NCI-H446 treated with DMSO at 0.1 percent for 48 hours (cell line): ENCODE measurements around the gene SLC5A10.

Source experiments
- DNase-seq: peaks from one replicate; lab custom pipeline; 2025; lab: John Stamatoyannopoulos, UW

SLC5A10 gene

GRCh38 chr17:19002805-19003542 is 51.0 kb downstream of the SLC5A10 start:
- no peak for DNase-seq

DNA sequence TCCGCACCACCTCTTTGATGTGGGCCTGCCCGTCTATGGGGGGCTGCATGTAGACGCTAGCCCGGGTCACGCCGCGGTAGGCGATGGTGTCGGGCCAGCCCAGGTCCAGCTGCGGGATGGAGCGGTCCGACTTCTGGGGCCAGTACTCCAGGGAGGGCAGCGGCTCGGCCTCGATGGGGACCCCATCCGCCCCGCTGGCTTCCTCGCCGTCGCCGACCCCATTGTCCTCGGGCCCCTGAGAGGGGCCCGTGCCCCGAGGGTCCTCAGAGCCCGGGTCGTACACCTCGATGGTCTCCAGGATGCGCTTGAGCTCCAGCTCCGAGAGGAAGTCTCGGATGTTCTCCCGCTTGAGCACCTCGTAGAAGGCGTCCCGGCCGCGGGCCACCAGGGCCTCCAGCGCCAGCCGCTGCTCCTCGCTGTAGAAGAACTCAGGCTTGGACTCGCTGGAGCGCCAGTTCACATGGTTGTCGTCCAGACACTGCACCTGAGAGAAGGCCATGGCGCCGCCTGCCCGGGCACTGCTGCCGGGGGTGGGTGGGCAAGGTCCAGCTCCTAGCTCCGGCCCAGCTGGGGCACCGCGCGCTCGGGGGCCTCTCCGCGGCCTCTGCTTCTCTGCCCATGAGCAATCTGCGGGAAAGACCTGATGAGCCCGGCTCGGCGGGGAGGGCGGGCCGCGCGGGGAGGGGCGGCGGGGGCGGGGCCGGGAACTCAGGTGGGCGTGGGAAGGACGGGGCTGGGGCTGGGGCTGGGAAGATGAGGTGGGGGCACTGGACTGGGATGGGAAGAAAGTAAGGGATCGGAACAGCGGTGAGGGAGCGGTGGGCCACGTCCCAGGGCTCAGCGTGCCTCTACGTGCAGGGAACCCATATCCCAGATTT is 51.8 kb downstream of the SLC5A10 start:
- DNase-seq: no peak

DNA sequence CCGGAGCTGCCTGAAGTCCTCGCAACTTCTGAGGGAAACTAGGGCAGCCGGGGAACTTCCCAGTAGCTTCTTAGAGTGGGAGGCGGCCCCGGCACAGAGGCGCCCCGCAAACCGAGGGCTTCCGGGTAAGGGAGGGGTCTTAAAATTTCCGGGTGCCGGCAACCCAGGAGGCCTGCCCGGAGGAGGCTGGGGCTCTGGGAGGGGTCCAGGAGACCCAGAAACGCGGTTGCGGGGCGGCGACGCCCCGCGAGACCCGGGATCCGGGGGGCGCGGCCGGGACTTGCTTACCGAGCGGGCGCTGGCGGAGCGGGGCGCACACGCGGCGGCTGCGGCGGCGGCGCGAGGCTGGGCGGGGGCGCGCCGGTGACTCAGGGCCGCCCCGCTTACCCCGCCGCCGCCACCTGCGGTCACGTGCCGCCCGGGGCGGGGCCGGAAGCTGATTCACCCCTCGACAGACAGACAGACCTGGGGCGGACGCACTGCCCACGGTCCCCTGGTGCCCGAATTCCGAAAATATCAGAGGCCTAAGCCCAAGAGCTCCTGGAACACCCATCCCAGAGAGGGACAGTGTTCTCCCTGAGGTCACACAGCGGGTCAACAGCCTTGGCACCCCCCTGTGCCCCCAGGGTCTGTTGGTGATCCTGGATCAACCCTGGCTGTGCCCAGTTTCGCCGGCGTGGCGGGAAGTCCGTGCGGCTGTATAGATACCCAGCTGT is 52.6 kb downstream of the SLC5A10 start, which contains the start of gene FAM83G:
Gene FAM83G, minus strand, starts transcription at position 344 of the 716 bp plus-strand sequence. CDS start 723 bp downstream, outside the sequence.
- no peak for DNase-seq

DNA sequence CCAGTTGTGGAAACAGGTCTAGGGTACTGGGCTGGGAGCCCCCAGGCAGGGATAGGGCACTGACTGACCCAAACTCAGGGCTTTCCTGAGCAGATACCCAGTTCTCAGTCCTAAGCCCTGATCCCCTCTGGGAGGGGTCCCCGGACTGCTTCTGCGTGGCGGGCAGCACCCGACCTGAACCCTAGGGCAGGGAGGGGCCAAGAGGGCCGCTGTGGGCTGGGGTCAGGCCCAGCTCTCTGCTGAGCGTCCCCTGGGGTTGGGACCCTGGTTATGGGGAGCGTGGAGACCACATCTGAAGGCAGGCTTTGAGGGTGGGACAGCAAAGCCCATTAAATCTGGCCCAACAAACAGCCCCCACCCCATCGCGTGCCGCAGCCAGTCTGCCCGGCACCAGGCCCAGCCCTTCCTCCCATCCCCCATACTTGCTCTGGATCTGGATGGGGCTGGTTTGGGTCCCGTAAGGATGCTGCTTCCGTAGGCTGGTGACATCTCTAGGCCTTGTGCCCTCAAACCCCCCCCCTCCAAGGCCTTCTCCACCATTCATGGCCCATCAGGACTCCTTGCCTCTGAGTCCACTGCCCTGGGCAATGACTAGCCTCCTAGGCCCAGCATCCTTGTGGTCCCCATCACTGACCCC is 53.3 kb downstream of the SLC5A10 start:
- no peak for DNase-seq

DNA sequence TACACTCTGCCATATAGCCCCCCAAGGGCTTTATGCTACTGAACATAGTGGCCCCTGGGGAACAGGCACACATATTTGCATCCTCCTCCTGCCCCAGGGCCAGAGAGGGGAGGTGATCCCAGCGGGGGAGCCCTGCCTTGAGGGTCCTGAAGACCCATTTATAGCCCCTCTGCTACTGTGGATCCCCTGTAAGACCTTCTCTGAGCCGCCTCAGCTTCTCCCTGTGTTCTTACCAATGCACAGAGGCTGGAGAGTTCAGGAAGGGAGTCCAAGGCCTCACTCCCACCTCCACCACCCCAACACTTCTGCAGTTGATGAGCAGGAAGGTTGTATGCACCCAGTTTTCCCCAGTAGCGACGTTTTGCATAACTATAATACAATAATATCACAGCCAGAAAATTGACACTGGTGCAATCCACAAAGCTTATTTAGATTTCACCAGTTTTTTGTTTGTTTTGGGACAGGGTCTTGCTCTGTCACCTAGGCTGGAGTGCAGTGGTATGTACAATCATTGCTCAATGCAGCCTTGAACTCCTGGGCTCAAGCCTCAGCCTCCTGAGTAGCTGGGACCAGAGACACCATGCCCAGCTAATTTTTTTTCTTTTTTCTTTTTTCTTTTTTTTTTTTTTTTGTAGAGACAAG is 53.9 kb downstream of the SLC5A10 start:
- DNase-seq: no peak

DNA sequence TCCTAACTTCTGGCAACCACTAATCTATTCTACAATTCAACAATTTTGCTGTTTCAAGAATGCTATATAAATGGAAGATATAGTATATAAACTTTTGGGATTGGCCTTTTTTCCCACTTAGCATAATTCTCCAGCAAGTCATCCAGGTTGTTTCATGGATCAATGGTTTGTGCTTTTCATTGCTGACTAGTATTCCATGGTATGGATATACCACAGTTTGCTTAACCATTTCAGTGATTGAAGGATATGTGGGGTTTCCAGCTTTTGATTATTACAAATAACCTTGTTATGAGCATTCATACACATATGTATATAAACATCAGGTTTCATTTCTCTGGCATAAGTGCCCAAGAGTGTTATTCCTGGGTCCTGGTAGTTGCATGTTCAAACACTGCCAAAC is 54.7 kb downstream of the SLC5A10 start:
- no peak for DNase-seq

DNA sequence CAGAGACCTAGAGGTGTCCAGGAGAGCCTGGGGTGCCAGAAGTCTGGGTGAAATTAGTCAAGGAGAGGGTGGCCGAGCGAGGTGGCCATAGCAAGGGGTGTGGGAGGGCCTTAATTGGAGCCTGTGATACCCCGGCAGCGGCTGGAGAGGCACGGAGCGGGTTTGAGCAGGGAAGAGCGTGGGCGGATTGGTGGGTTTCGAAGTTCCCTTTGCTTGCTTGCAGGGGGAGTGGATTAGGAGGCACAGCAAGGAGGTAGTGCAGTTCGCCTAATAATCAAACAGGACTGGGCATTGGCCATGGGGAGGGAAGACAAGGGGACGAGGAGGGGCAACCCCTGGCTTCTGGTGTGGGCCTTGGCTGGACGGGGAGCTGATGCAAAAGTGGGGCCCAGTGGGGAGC is 58.0 kb downstream of the SLC5A10 start:
- no peak for DNase-seq

DNA sequence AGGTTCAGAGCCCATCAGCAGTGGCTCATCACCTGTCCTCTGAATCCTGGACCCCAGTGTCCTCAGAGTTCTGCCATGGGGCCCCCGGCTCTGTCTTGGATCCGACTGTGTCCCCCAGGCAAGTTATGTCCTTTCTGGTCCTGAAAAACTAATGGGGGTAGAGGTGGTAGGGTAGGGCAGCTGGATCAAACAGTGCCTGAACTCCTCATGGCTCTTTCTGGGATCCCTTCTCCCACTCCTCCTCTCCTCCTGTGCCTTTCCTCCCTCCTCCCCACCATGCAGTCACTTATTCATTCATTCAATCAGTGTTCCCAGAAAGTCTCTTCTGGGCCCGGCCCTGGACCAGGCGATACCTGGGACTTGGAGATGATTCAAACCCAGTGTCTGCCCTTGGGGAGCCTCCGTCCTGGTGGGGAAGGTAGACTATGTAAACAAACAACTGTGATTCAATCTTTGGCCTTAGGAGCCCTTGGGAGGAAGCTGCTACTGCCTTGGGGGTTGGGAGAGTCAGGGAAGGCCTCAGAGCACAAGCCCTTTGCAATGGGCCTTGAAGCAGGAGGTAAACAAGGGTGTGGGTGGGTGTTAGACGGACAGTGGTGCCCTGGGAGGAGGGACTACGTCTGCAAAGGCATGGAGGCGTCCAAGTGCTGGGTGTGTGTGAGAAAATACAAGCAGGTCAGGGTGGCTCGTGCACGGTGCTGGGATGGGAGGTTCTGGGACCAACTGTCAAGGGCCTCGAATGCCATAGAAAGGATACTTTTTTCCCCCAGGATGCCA is 59.0 kb downstream of the SLC5A10 start:
- DNase-seq: no peak

DNA sequence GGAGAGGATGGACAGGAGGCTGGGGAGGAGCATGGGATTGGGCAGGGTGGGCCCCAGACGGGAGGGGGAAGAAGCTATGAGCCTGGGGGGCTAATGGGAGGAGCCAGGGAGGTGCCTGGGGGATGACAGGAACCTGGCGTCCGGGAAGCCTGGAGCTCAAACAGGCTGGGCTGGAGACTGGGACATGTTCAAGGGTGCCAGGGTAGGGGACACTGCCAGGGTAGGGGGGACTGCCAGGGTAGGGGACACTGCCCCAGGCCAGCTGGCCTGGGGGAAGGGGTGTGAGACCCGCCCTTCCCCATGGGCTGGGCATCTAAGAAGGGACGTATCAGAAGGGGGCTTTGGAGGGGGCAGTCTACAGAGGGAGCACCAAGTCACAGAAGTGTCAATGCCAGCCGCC is 59.6 kb downstream of the SLC5A10 start:
- no peak for DNase-seq

DNA sequence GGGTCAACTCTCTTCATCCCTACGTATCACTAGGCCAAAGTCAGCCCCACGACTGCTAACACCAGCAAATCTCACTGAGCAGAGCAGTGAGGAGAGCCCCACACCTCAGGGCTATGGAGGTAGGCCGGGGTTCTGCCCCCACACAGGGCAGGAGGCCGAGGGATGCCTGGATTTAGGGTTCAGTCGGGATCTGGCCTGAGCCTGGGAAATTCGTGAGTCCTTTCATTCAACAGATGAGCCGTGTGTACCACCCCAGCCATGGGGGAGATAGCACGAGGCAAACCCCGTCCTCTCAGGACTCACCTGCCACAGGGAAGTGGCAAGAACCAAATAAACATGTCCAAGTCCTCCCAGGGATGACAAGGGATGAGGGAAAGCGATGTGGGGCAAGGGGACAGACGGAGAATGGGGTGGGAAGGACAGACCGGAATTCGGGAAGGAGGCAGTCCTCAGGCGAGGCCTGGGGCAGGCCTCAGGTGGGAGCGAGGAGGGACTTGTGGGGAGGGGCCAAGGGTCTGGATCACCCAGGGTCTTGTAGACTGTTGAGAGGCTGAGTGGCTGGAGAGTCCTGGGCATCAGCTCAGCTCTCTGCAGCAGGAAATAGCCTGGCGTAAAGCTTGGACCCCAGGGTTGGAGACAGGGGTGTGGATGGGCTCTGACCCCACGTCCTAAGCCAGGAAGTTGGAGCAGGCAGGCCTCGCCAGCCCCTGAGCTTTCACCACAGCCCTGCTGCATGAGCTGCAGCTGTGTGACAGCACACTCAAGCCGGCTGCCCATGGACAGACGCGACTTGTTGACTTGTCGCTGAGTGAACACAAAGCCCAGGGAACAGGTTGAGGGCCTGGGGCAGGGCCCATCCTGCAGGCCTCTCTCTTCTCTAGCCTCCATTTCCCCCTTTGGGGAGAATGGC is 60.5 kb downstream of the SLC5A10 start:
- no peak for DNase-seq

DNA sequence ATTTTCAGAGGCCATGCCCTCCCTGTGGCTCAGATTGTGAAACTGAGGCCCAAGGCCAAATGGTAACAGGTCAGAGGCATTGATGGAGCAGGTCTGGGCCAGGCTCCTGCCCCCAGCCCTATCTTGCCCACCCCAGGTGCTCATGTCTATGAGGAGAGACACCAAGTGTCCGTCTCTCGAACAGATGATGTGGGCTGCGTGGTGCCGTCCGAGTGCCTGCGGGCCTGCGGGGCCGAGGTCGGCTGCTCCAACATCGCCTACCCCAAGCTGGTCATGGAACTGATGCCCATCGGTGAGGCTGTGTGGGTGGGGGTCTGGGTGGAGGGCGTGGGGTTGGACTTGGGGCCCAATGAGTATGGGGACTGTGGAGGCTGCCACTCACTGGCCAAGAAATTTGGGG is 61.3 kb downstream of the SLC5A10 start:
- no peak for DNase-seq

GRCh38 chr17:19013806-19014627 is 62.1 kb downstream of the SLC5A10 start:
- no peak for DNase-seq

DNA sequence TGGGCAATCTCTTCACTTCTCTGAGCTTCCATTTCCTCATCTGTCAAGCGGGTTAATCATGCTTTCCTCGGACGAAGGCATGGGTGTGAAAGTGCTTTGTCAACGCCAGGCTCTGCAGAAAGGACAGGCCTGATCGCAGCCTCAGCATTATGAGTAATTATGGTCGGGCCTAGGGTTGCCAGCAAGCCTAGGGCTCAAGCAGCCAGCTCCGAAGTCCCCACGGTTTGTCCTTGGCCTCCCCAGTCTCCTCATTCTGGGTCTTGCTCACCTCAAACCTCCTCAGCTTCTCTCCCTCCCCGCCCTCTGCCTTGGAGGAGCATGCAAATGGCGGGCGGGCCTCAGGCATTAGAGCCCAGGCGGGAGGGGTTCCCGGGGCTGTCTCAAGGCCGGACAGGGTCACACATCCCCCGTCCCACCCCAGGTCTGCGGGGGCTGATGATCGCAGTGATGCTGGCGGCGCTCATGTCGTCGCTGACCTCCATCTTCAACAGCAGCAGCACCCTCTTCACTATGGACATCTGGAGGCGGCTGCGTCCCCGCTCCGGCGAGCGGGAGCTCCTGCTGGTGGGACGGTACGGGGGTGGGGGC is 62.8 kb downstream of the SLC5A10 start:
- no peak for DNase-seq

- no peak for DNase-seq
Observed at GRCh38 chr17:19015428-19015827, 63.5 kb downstream of the SLC5A10 start.

- no peak for DNase-seq
Observed at GRCh38 chr17:19016297-19016696, 64.3 kb downstream of the SLC5A10 start.

DNA sequence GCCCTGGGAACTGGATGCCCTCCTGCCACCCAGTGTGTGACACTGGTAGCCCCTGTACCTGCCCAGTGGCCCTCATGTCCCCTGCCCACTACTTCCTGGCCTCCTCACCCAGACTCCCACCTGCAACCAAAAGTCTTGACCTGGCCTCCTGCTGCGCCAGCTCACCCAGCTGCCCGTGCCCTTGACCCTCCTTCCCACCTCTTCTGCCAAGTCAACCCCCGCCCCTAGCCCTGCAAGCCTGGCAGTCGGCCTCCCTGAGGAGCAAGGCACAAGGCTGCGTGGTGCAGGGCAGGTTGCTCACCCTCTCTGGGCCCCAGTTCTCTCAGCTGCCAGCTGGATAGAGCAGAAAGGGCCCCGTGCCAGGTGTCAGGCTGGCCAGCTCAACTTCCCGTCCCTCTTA is 64.9 kb downstream of the SLC5A10 start:
- no peak for DNase-seq

GRCh38 chr17:19017401-19017800 is 65.4 kb downstream of the SLC5A10 start:
- no peak for DNase-seq

- no peak for DNase-seq
Observed at GRCh38 chr17:19017804-19018599, 66.0 kb downstream of the SLC5A10 start.
